Measurements from ENCODE around the gene RTN4. TPM values are rescaled to one million over a fixed set of nuclear protein-coding genes. Genes with fewer than 3 reads are reported as not detected.
"Not testable (repeated sequence)": the region's sequence is repeated elsewhere in the genome, so short reads cannot be mapped to it uniquely, and the experiment has no call there.

Gene RTN4
- polyA plus RNA-seq (ENCODE audit: insufficient read length in 12 of 12) = 100 to 1,000 TPM in 11 of 12 donors, 10 to 100 TPM in 1; 88.1 to 906 (median 714) TPM
- long read RNA-seq, donor 1, full-length matches to known transcripts = 133 of 168 reads
- long read RNA-seq, donor 1, partial matches to known transcripts = 35 of 168 reads
- long read RNA-seq, donor 1, other reads (novel, unspliced or antisense) = 0 of 168 reads
- long read RNA-seq, donor 2, full-length matches to known transcripts = 441 of 598 reads
- long read RNA-seq, donor 2, partial matches to known transcripts = 147 of 598 reads
- long read RNA-seq, donor 2, other reads (novel, unspliced or antisense) = 10 of 598 reads
- long read RNA-seq, donor 3, full-length matches to known transcripts = 181 of 235 reads
- long read RNA-seq, donor 3, partial matches to known transcripts = 54 of 235 reads
- long read RNA-seq, donor 3, other reads (novel, unspliced or antisense) = 0 of 235 reads
- long read RNA-seq, donor 4, full-length matches to known transcripts = 86 of 124 reads
- long read RNA-seq, donor 4, partial matches to known transcripts = 38 of 124 reads
- long read RNA-seq, donor 4, other reads (novel, unspliced or antisense) = 0 of 124 reads
- long read RNA-seq, donor 5, full-length matches to known transcripts = 391 of 11,736 reads
- long read RNA-seq, donor 5, partial matches to known transcripts = 5,097 of 11,736 reads
- long read RNA-seq, donor 5, other reads (novel, unspliced or antisense) = 6,248 of 11,736 reads
- long read RNA-seq, donor 6, full-length matches to known transcripts = 178 of 253 reads
- long read RNA-seq, donor 6, partial matches to known transcripts = 75 of 253 reads
- long read RNA-seq, donor 6, other reads (novel, unspliced or antisense) = 0 of 253 reads
- long read RNA-seq, donor 7, full-length matches to known transcripts = 134 of 215 reads
- long read RNA-seq, donor 7, partial matches to known transcripts = 81 of 215 reads
- long read RNA-seq, donor 7, other reads (novel, unspliced or antisense) = 0 of 215 reads
- long read RNA-seq, donor 8, full-length matches to known transcripts = 307 of 452 reads
- long read RNA-seq, donor 8, partial matches to known transcripts = 145 of 452 reads
- long read RNA-seq, donor 8, other reads (novel, unspliced or antisense) = 0 of 452 reads
- long read RNA-seq, donor 9, full-length matches to known transcripts = 153 of 224 reads
- long read RNA-seq, donor 9, partial matches to known transcripts = 71 of 224 reads
- long read RNA-seq, donor 9, other reads (novel, unspliced or antisense) = 0 of 224 reads
- long read RNA-seq, donor 10, full-length matches to known transcripts = 313 of 501 reads
- long read RNA-seq, donor 10, partial matches to known transcripts = 180 of 501 reads
- long read RNA-seq, donor 10, other reads (novel, unspliced or antisense) = 8 of 501 reads
- long read RNA-seq, donor 11, full-length matches to known transcripts = 259 of 372 reads
- long read RNA-seq, donor 11, partial matches to known transcripts = 108 of 372 reads
- long read RNA-seq, donor 11, other reads (novel, unspliced or antisense) = 5 of 372 reads

DNA sequence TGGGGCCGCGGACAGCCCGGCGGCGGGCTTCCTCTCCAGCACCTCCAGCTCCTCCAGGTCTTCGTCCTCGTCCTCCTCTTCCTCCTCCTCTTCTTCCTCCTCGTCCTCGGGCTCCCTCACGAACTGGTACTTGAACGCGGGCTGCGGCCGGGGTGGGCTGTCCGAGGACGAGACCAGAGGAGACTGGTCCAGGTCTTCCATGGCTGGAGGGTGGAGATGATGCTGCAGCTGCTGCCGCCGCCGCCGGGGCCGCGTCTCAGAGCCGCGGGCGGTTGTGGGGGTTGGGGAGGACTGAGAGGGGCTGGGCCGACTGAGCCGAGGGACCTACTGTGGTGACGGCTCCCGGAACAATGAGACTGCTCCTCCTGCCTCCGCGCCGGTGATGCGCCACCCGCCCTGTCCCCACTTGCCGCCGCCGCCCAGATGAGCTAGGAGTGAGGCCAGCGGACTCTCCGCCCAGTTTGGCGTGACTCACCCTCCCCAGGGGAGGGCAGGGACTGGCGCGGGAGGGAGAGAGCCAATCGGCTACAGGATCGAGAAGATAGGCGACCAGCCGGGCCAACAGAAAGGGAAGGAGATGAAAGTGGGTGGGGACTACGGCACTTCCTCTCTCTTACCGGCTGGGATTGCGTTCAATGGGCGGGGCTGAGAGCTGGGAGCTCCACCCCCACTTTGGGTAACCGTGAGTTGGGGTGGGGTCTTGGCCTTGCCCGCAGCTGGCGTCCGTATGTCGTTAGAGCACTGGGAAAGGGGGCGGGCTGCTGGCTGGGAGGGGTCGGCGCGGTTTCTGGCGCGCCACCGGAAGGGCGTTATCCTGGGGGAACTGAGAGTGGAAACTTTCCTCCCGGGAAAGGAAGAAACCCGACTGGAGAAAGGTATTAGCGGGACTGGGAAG, at the start of gene RTN4:
TSS of gene RTN4 (minus strand) at position 352 of the 895 bp plus-strand sequence. CDS start at position 201, 151 bp downstream.
- DNase-seq = peak; percentile 100

DNA sequence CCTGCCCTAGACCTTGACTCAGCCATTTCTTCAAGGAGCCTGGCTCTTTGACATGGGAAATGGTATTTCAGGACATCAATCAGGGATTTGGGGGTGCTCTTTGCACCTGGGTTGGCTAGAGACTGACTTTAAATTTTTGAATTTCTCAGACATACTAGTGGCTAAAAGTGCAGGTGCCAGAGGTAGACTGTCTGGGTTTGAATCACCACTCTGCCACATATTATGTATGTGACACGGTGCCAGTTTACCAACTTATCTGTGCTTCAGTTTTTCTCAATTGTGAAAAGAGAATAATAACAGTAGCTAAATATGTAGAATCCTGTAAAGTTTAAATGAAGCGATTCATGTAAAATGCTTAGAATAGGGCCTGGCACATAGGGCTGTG, 49.2 kb upstream of the RTN4 start:
- DNase-seq = no peak

DNA sequence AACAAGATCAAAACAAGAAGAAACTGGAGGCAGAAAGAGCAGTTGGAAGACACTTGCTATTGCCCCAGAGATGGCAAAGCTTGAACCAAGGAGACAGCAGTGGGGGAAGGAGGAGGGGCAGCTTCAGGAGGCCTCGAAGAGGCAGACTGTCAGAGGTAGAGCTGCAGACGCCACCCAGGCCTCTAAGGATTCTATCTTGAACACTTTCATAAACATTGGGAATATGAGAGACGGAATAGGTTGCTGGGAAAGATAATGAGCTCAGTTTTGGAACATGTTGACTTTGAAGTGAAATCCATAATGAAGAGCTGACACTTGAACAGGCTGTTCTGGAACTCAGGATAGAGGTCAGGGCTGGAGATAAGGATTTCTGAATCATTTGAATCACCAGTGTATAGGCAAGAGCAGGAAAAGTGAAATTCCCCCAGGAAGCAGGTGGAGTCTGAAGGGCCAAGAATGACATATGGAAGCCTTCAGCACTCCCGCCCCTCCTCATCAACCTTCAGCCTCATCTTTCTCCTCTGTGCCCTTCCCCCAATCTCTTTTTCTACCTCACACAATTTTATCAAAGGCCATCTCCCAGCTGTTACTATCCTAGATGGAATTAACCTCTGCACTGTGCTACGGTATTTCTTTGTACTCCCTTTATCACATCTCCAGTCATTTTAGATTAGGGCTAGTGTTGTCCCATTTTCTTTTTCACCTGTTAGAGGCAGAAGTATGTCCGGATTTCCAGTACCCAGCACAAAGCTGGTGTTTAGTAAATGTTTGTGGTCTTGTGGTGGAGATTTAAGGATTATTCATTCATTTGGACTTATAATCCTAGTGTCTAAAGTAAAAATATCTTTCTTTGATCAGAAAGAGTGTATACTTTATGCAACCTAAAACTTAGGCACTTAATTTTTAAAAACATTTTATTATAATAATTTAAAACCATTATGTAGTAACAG, 47.5 kb upstream of the RTN4 start:
- DNase-seq = no peak

GRCh38 chr2:55097082-55097460, 46.8 kb upstream of the RTN4 start:
- DNase-seq = no peak

DNA sequence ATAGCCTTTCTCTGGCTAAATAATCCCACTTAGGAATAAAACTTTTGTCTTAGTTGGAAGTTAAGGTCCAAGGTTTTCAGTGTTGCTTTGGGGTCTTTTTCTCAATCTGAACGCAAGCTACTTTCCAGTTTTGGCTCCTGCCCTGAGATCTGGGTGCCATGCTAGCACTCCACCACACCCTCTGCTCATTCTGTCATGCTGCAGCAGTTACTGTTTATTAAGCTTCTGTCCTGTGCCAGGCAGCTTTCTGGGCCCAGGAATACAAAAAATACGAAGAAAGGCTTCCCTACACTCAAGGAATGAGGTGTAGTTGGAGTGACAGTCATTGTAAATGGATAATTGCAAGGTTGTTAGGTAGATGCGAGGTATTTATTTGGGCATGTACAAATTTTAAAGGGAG, 46.3 kb upstream of the RTN4 start:
- no peak for DNase-seq

- DNase-seq = no peak
These were observed 43.1 kb upstream of the RTN4 start for GRCh38 chr2:55093381-55093780.

DNA sequence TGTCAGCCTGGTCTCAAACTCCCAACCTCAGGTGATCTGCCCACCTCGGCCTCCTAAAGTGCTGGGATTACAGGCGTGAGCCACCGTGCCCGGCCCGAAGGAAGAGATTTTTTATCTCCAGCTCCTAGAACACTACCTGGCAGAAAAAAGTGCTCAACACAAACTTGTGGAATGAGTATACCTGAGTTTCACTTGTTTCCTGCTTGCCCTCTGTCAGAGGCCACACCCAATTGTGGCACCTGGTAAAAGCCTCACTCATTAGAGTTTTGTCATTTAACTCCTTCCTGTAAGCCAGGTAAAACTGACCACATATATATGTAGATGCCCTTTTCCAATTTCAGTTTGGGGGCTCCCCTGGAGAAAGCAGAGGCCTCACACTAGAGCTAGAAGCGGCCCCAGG, 42.2 kb upstream of the RTN4 start:
- DNase-seq = no peak

DNA sequence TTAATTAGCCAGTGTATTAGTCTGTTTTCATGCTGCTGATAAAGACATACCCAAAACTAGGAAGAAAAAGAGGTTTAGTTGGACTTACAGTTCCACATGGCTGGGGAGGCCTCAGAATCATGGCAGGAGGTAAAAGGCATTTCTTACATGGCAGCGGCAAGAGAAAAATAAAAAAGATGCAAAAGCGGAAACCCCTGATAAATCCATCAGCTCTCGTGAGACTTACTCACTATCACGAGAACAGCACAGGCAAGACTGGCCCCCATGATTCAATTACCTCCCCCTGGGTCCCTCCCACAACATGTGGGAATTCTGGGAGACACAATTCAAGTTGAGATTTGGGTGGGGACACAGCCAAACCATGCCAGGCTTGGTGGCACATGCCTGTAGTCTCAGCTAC, 41.4 kb upstream of the RTN4 start:
- DNase-seq = not testable (repeated sequence)

GRCh38 chr2:55090702-55091101, 40.5 kb upstream of the RTN4 start:
- no peak for DNase-seq

GRCh38 chr2:55089726-55090125, 39.5 kb upstream of the RTN4 start:
- DNase-seq = no peak

GRCh38 chr2:55088400-55088799, 38.1 kb upstream of the RTN4 start:
- no peak for DNase-seq

DNA sequence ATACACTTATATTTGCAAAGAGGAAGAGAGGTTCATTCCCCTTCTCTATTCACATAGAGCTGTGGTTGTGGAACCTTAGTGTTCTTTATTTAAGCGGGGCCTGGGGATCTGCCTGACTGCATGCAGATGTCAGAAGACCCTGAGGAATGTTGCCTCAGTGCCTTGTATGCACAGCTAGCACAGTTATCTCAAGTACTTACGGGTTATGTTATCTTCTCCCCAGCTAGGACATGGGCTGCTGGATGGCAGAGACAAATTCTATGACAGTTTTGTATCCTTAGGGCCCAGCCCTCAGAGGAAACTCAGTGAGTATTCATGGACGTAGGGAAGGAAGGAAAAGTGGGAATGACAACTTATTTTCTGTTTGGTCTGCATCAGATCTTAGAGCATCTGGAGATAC, 37.7 kb upstream of the RTN4 start:
- no peak for DNase-seq

DNA sequence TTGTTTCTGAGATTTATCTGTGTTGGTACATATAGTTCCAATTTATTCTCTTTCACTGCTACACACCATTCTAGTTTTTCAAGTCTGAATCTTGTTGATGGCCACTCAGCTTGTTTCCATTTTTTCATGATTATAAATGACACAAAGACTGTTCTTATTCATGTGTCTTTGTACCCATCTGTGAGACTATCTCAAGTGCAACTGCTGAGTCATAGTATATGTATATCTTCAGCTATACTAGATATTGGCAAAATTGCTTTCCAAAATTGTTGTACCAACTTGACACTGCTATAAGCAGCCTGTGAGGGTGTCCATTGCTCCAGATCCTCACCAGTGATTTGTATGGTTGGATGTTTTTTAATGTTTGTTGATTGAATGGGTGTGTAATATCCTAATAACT, 37.2 kb upstream of the RTN4 start:
- DNase-seq = no peak

- DNase-seq = no peak
These were observed 35.1 kb upstream of the RTN4 start for GRCh38 chr2:55085113-55086040.

DNA sequence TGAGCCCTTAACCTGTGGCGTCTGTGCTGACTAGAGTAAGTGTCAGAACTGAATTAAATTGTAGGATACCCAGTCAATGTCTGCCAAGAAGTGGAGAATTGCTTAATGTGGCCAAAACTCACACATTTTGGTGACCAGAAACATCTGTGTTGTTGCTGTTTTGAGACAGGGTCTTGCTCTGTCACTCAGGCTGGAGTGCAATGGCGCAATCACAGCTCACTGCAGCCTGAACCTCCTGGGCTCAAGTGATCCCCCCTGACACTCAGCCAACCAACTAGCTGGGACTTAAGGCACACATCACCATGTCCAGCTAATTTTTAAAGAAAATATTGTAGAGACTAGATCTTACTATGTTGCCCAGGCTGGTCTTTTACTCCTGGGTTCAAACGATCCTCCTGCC, 34.4 kb upstream of the RTN4 start:
- DNase-seq = no peak

- DNase-seq = no peak
These were observed 30.0 kb upstream of the RTN4 start for GRCh38 chr2:55080204-55080738.

DNA sequence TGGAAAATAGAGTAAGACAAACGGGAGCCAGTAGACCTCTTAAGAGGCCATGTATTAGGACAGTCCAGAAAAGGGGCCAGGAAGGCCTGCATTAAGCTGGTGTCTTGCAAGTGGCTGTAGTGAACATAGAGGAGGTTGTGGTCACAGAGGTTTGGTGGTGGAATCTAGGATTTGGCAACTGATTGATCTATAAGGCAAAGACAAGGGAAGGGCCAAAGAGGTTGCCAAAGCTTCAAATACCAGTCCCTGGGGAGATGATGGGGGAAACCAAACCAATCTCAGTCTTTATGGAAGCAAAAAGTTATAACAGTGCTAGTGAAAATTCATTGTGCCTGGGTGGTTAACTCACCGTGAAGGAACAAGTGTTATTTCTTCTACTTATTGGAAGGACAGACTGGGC, 28.7 kb upstream of the RTN4 start:
- DNase-seq = no peak

GRCh38 chr2:55076721-55077120, 26.5 kb upstream of the RTN4 start:
- no peak for DNase-seq
